Islet of Langerhans (tissue), 1 donor: ENCODE data around the gene FAAH.
"Not testable (repeated sequence)": the region's sequence is repeated elsewhere in the genome, so short reads cannot be mapped to it uniquely, and the experiment has no call there.

ENCODE experiments used
- FAIRE-seq: peaks from one replicate; lab custom pipeline; 2011; peaks lifted over from hg19 to GRCh38; lab: Jason Lieb, UNC

Gene FAAH

DNA sequence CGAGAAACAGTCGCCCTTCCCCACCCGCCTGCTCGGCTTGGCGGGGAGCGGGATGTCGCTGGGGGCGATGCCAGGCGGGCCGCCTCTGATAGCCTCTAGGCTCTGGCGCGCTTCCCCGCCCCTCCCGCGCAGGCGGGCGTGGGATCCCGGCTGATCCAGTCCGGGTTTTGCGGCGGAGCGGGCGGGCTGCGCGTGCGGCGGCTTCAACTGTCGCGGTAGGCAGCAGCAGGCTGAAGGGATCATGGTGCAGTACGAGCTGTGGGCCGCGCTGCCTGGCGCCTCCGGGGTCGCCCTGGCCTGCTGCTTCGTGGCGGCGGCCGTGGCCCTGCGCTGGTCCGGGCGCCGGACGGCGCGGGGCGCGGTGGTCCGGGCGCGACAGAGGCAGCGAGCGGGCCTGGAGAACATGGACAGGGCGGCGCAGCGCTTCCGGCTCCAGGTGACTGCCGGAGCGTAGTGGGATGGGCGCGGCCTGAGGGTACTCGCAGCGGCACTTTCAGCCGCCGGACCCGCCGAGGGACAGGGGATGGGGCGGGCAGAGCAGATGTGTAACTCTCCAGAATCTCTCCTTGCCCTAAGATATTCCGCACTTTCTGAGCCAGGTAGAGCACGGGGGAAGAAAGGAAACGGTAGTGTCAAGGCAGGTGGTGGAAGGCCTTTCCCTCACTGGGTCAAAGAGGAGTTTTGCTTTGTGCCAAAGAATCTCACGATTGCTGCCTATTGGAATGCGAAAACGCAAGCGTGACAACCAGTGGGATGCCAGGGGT lies at the start of gene FAAH:
FAAH (plus strand) TSS at position 210 of the 764 bp plus-strand sequence; CDS start at position 242, 32 bp downstream.
- no peak for FAIRE-seq

DNA sequence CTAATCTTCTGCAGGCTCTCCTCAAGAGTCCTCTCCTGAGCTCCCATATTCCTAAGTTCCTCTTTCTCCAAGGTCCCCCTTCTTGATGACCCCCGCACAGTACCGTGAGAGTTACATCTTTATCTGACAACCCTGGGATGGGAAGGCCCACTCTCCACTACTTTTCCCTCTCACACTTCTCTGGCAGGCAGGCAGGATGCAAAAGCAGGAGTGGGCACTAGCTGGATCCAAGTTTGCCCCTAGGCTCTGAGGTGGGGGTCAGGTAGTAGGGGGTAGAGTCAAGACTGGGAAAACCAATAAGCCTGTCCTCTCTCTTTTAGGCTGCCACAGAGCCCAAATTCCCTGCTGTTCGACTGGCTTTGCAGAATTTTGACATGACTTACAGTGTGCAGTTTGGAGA lies 49.6 kb upstream of the FAAH start:
- FAIRE-seq: no peak

DNA sequence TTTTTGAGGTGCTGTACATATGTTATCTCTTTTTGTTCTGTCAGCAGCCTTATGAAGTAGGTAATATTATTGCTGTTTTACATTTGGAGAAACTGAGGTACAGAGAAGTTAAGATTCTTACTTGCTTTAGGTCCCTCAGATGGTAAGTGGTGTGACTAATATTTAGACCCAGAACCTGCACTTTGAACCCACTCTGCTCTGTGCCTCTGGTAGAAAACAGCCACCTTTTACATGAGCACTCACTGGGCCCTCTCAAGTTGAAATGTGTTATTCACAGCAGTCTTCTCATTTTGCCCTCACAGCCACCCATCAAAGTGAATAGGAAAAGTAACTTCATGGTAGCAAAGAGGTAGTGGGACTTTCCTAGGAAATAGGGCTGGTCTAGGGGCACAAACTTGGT lies 48.8 kb upstream of the FAAH start:
- no peak for FAIRE-seq

DNA sequence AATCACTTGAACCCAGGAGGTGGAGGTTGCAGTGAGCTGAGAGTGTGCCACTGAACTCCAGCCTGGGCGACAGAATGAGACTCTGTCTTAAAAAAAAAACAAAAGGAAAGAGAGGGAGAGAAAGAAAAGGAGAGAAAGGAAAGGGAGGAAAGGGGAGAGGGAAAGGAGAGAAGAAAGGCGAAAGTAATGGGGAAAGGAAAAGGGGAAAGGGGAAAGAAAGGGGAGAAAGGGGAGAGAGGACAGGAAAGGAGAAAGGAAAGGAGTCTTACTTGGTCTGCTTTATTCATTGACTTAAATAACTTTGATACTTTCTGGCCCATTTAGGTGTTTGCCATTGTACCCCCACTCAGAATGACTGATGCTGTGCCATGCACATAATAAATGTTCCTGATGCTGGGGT lies 41.8 kb upstream of the FAAH start:
- no peak for FAIRE-seq

DNA sequence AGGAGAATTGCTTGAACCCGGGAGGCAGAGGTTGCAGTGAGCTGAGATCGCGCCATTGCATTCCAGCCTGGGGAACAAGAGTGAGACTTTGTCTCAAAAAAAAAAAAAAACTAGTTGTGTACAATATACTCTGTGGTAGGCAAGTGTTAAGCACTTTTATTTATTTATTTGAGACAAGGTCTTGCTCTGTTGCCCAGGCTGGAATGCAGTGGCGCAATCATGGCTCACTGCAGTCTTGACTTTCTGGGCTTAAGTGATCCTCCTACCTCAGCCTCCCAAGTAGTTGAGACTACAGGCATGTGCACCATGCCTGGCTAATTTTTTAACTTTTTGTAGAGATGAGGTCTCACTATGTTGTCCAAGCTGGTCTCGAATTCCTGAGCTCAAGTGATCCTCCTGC lies 38.2 kb upstream of the FAAH start:
- not testable (repeated sequence) for FAIRE-seq

DNA sequence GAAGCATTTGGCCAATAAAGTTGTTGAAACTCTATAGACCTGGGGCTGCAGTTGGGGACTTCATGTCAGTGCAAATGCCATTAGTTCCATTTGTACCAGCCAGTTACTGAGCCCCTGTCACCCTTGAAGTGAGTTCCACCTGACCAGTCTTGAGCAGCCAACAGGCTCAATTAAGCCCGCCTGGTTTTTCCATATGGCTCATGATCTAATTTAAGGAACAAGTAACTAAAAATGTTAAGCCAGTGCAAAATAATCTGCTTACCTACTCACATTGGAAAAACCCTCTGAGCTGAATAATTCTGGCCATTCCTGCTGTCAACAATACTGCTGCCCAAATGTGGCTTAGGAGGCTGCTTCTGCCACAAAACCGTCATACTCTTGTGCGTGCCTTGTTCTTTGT lies 32.0 kb upstream of the FAAH start:
- no peak for FAIRE-seq

DNA sequence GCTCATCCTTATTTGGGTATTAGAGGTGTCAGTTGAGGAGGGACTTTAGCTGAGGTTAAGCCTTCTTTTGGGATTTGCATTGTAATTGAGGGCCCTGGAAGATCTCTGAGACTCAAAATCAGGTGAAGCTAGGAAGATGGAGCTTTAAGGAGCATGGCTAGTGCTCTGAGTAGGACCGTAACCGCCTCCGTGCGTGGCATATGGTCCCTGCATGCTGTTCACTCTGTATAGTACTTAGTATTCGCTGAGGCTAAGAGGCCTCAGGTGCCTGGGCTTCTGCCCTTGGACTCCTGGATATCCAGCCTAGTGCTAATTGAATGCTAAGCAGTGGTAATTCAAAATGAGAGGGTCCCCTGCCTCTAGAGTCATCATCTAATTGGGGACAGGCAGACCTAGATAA lies 31.0 kb upstream of the FAAH start:
- no peak for FAIRE-seq

DNA sequence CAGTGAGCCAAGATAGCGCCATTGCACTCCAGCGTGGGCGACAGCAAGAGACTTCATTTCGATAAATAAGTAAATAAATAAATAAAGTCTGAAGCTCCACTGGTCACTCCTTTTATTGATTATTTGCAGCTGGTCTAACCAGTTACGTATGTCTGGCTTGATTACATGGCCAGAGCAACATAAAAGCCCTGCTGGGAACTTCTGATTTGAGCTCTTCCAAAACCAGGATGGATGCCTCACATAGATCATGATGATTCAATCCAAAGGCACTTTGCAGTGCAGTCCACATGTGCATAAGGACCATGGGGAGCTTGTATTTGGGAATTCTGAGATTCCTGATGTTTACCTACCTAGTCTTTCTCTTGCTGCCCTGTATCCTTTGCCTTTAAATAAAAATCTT lies 29.5 kb upstream of the FAAH start:
- FAIRE-seq: no peak

DNA sequence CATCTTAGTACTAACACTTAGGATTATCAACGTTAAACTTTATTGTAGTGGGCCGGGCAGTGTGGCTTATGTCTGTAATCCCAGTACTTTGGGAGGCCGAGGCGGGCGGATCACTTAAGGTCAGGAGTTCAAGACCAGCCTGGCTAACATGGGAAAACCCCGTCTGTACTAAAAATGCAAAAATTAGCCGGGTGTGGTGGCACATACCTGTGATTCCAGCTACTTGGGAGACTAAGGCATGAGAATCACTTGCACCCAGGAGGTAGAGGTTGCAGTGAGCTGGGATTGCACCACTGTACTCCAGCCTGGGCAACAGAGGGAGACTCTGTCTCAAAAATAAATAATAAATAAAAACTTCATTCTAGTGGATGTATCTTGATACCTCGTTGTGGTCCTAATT lies 28.3 kb upstream of the FAAH start:
- FAIRE-seq: not testable (repeated sequence)

DNA sequence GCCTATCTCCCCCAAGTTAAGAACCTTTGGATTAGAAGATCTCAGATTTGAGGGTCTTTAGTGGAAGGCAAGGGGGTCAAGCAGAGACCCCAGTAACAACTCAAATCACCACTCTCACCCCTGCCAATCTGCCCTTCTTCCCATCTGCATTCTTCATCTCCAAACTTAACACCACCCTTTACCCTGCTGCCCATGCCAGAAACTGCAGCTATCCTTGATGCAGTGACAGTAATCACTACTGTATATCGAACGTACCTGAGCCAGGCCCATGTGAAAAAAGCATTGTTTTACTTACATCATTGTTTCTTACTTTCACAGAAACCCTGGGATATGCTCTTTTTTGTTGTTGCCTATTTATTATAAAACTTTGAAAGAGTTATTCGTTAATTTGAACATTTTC lies 27.0 kb upstream of the FAAH start:
- FAIRE-seq: no peak

DNA sequence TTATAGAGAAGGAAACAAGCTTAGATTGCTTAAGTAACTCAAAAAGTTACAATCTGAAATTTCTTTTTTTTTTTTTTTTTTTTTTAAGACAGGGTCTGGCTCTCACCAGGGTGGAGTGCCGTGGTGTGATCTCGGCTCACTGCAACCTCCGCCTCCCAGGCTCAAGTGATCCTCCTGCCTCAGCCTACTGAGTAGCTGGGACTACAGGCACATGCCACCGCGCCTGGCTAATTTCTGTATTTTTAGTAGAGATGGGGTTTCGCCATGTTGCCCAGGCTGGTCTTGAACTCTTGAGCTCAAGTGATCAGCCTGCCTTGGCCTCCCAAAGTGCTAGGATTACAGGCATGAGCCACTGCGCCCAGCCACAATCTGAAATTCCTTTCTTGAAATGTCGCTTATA lies 26.4 kb upstream of the FAAH start:
- not testable (repeated sequence) for FAIRE-seq

DNA sequence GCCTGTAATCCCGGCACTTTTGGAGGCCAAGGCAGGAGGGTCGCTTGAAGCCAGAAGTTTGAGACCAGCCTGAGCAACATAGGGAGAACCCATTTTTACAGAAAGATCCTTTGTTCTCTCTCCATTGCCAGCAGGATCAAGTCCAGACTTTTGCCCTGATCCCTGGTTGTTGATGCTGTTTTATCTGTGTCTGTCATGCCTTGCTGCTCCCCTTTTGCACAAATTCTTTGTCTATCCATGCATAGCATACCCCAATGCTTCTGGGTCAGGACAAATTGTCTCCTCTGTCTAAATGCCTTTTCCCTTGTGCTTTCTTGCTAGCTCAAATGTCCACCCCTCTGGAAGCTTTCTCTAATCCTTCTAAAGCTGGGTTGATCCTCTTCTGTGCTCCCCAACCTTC lies 25.3 kb upstream of the FAAH start:
- FAIRE-seq: no peak

DNA sequence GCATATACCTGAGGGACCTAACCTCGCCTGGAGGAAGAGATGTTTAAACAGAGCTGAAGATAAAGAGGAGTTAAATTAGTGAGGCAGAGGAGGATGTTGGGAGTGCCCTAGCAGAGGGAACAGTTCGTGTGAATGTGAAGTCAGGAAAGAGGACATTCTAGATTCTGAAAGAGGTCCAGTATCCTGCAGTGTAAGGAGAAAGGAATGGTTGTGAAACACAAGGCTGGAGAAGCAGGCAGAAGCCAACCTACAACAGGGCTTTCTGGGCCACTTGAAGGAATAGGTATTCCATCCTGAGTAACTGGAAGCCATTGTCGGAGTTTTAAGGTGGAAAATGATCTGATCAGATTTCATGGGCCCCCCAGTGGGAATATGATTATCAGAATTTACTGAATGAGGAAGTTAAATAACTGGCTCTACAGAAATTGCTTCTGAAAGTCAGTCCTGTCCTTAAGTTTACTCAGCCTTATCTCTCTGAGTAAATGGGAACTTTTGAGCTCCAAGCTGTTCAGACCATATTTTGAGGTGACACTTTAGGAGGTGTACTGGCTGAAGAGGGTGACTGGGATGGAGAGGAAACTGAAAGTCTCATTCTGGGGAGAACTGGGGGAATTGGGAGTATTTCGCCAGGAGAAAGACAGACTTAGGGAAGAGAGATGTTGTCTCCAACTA lies 24.4 kb upstream of the FAAH start:
- FAIRE-seq: no peak

DNA sequence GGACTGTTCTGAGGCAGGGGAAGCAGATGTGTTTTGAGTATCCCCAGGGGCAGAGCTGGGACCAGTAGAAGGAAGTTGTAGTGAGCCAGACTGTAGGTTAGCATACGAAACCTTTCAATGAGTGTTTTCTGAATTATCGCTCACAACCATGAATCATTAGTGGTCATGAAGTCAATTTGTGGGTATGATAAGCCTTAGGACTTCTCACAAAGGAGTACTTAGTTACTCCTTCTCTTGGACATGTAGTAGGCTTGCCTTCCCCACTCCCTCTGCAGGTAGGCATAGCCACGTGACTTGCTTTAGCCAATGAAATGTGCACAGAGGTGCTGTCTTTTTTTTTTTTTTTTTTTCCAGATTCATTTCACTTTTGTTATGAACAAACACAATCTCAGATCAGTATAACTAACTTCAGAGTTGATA lies 23.9 kb upstream of the FAAH start:
- FAIRE-seq: no peak

DNA sequence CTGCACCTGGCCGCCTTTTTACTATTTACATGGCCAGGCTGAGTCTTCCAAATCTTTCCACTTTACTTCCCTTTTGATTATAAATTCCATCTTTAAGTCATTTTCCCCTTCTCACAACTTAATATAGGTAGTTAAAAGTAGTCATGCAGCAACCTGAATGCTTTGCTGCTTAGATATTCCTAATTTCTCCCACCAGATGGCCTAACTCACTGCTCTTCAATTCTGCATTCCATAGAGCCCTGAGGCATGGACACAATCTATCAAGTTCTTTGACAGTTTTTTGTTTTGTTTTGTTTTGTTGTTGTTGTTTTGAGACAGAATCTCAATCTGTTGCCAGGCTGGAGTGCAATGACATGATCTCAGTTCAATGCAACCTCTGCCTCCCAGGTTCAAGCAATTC lies 21.7 kb upstream of the FAAH start:
- FAIRE-seq: no peak

DNA sequence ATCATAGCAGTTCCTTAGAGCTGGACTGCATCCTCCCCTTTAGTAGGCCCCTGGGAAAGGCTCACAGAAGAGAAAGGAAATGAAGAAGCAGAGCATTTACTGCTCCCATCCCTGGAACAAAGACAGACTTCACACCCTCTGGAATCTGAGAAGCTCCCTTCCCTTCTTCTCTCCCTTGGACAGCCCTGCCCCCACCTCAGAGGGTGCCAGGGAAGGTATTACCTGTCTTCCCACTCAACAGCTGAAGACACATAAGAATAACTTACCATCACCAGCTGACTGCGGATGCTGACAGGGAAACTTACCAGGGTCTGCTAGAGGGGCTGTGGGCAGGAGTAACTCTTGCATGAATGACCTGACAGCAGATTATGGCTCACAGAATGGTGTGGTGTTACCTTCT lies 14.1 kb upstream of the FAAH start:
- FAIRE-seq: no peak

DNA sequence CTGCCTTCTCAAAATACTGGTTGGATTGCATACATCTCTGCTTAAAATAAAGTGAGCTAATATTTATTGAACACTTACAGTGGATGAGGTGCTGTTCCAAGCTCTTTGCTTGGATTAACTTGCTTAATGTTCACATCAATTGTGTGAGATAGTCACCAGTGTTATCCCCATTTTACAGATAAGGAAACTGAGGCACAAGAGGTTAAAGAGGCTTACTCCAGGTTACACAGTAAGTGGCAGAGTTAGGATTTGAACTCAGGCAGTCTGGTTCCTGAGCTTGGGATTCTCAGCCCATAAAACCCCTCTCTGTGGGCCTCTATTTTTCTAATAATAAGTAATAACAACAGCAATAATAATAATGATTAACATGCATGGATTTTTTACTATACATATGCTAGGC lies 13.6 kb upstream of the FAAH start:
- FAIRE-seq: no peak

DNA sequence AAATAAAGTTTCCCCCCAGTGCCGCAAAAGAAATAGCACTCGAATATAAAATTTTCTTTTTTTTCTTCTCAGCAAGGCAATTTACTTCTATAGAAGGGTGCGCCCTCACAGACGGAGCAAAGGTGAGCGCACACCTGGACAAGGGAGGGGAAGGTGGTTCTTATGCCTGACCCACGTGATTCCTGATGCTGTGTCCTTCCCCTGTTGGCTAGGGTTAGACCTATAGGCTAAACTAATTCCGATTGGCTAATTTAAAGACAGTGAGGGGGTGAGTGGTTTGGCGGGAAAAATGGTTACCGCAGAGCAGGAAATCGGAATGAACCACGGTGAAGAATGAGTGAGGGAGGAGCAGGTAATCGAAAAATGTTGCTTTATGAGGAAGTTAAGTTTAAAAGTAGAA lies 607 bp upstream of the FAAH start:
- no peak for FAIRE-seq

DNA sequence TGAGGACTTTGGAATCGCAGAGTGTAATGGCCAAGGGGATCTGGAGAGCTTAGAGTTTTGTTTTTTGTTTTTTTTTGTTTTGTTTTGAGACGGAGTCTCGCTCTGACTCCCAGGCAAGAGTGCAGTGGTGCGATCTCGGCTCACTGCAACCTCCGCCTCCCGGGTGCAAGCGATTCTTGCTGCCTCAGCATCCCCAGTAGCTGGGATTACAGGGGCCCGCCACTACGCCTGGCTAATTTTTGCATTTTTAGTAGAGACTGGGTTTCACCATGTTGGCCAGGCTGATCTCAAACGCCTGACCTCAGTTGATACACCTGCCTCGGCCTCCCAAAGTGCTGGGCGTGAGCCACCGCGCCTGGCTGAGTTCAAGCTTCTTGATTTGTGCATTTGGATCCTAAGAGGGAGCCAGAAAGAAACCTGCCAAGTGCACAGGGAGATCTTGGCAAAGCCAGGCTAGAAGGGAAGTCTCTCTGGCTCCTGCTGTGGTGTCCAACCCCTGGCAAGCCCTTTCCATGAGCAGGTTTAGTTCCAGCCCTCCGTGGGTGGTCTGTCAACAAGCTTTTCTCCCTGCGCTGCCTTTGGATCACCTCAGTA lies 852 bp downstream of the FAAH start:
- FAIRE-seq: no peak

DNA sequence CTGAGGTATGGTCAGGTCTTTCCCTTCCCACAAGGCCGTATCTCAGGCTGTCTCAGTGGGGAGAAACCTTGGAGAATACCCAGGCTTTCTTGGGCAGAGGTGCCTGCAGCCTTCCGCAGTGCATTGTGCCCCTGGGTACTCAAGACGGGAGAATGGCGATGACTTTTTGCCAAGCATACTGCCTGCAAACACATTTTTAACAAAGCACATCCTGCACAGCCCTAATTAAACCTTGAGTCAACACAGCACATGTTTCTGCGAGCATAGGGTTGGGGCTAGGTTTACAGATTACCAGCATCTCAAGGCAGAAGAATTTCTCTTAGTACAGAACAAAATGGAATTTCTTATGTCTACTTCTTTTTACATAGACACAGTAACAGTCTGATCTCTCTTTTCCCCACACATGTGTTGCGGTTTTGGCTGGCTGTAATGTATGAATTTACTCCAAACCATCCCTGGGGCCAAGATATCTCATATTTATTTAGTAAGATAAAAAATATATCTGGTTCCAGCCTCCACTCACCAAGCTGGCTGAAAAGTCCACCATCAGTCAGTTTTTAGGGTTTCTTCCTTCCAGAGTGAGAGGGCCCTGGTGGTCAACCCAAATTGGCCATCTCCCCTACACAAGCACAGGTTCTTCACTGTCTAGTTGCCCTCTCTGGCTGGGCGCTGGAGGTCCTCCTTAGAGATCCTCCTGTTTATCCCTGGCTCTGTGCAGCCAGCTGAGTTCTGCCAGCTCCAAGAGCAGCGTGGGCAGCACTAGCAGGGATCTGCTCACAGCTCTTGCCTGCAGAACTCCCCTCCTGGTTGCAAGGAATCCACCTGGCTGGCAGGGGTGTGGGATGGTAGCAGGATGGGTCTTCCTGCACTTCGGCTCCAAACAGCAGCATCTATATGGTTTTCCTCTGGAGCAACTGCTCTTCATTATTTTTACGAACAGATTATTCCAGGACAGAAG lies 2.6 kb downstream of the FAAH start:
- FAIRE-seq: no peak

DNA sequence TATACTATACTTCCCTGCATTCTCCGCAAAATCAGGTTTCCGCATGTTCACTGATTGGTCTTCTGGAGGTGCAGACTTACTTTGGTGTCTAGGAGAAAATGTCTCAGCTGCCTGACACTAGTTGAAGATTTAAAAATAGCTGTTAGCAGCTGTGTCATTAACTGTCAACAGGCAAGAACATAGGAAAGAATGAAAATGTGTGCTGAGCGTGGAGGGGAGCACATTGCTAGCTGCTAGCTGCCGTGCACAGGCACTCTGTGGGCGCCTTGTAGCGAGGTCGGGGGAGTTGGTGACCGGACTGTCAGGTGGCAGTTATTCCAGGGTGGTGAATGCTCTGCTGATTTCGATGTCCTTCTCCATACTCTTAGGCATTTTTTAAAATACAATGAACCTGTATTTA lies 5.2 kb downstream of the FAAH start:
- no peak for FAIRE-seq

DNA sequence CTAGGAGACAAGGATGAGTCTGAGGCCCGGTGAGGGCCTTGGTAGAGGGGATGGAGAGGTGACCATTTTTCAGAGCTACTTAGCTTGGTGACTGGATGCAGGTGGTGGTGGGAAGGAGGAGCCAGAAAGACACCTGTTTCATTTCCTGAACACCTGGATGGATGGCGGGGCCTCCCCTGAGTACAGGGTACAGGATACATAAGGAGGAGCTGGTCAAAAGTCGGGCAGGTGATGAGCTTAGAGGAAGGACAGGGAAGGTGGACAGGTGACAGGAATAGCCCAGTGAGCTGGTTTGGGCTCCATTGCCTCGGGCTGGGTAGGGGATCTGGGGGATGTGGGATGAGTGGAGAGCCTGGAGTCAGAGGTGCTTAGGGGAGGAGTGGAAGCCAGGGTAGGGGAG lies 6.3 kb downstream of the FAAH start:
- FAIRE-seq: no peak
